ENCODE data around the gene C1orf115.
"Not testable (repeated sequence)": the region's sequence is repeated elsewhere in the genome, so short reads cannot be mapped to it uniquely, and the experiment has no call there.

The C1orf115 gene

DNA sequence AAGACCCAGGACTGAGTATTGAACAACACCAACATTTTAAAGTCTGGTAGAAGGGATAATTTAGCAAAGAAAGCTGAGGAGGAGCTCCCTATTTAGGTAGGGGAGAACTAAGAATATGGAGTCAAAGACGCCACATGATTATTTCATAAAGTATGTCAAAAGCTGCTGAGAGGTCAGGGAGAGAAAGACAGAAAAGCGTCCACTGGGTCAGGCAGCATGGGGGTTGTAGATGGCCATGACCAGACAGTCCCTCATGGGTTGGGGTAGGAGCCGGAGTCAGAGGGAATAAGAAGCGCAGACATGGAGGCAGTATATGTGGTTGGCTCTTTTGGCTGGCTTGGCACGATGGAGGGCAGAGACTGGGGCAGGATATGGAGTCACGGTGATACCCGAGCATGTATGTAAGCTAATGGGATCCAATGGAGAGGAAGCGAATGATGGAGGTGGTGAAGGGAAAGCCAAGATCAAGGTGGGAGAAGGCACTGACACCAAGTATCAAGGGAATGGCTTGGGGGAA is 4.8 kb downstream of the C1orf115 start:
- DNase-seq: no peak

DNA sequence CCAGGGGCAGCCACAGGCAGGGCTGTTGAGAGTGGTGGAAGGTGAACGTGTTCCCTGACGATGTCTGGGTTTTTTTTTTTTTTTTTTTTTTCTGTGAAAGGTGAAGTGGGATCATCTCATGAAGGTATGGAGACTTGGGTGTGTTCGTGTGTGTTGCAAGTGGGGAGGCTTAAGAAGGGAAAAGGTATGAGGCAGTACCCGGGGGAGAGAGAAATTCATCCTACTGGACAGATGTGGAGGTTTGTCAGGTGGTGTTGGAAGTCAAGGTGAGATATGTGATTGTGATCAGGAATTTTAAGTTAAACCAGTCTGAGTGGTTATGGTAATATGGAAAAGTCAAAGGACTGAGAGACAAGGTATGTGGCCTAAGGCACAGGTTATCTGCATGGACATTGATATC is 5.3 kb downstream of the C1orf115 start:
- DNase-seq: no peak

- DNase-seq: no peak
Observed at GRCh38 chr1:220696226-220696862, 6.2 kb downstream of the C1orf115 start.

GRCh38 chr1:220696863-220697231 is 6.7 kb downstream of the C1orf115 start:
- DNase-seq: no peak

DNA sequence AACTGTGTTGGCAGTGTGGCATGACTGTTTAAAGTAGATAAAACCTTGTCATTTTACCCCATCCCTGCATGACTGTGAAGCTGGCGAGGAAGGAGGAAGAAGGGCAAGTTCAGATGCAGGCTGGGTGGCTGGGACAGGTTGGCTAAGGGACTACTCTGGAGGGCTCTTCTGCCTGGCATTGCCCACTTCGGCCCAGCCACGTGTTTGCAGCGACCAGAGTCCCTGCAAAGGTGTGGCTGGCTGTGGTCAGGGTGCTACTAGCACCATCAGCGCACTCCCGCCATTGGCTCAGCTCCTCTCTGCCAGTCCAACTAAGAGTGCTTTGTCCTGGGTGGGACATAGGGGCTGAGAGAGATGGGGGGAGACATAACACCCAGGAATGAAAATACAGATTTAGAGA is 7.2 kb downstream of the C1orf115 start:
- DNase-seq: no peak

GRCh38 chr1:220698607-220699016 is 8.4 kb downstream of the C1orf115 start:
- no peak for DNase-seq

DNA sequence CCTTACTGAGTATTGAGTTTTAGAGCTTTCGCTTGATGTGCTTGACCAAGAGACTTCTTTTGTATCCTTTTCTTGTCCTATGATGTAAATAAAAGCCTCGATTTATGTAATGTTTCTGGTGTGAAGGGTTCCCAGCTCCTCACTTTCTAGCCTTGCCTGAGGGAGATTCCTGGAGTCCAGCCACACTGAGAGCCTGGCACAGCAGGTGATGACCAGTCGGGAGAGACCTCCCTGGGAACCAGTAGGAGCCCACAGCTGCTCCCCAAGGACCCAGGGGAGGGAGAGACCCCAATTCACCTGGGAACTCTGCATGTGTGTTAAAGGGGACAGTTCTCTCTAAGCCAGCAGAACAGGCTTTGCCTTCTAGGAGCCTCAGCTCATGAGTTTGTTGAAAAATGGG is 8.9 kb downstream of the C1orf115 start:
- DNase-seq: no peak

- no peak for DNase-seq
Observed at GRCh38 chr1:220700556-220701179, 10.5 kb downstream of the C1orf115 start.

- DNase-seq: no peak
Observed at GRCh38 chr1:220701974-220702373, 11.8 kb downstream of the C1orf115 start.

DNA sequence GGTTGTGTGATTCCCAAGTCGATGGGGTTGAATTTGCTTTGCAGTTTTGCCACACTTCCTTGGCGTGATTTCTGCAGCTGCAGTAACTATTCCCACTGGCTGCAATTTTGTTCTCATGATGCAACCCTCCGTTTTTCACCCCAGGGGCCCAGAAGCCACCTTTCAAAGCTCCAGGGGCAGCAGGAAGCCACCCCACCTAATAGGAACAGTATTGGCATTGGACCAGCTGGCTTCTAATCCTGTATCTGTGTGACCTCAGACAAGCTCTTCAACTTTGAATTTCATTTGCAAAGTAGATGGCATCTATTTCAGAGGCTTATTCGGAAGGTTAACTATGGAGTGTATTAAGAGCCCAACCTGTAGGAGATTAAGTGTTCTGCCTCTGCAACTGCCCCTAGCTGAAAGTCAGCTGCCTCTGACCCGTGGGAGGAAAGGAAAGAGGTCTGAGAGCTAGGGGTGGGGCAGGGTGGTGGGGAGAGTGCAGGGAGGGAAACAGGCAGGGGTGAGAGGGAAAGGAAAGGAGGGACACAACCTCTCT is 12.6 kb downstream of the C1orf115 start:
- no peak for DNase-seq

- no peak for DNase-seq
Observed at GRCh38 chr1:220703305-220703704, 13.1 kb downstream of the C1orf115 start.

GRCh38 chr1:220705782-220706181 is 15.6 kb downstream of the C1orf115 start:
- no peak for DNase-seq

DNA sequence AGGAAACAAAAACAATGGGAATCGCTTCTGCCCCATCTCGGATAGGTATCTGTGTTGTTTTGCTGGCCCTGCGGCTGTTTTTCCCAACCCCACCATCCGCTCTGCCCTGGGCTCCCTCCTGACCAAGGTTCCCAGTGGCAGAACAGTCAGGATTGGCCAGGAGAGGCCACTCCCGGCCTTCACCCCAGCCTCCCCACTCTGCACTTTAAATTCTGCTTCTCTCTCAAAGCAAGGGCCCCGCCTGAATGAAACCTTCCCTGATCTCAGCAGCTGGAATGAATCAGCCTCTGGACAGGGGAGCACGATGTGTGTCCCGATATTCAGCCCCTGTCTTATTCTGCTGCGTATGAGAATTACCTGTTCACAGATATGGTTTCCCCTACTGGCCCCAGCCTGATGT is 16.3 kb downstream of the C1orf115 start:
- no peak for DNase-seq

GRCh38 chr1:220707160-220707559 is 17.0 kb downstream of the C1orf115 start:
- no peak for DNase-seq

DNA sequence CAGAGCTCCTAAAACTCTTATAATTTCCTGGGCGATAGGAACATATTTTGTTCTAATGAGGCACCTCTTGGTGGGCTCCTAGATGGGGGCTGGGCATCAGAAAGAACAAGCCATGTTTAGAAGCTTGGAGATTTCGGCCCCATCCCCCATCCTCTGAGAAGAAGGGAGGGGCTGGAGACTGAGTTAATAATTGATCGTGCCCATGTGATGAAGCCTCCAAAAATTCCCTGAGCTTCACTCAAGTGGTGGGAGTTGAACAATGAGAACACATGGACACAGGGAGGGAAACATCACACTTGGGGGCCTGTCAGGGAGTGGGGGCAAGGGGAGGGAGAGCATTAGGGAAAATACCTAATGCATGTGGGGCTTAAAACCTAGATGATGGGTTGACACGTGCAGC is 18.1 kb downstream of the C1orf115 start:
- no peak for DNase-seq

DNA sequence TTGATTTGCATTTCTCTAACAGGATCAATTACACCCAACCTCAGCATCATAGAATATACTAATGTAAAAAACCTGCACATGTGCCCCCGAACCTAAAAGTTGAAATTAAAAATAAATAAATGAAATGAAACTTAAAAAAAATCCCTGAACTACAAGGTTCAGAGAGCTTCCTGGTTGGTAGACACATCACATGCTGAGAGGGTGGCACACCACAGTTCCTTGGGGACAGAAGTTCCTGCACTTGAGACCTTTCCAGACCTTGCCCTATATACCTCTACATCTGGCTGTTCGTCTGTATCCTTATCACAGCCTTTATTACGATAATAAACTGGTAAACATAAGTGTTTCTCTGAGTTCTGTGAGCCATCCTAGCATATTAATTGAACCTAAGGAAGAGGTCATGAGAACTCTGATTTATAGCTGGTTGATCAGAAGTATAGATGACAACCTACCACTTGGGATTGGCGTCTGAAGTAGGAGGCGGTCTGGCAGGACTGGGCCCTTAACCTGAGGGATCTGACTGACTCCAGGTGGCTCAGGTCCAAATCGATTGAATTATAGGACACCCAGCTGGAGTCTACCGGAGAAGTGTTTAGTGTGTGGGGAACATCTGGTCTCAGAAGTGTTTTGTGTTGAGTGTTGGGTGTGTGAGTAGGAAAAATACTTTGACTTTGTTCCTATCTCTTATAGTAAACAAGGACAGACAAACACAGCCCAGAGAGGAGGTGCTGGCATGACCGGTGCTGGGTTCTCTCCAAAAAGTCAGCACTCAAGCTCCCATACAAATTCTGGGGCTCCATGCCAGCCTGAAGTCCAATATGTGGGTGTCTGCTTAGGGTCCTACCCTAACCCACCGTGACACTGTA is 19.0 kb downstream of the C1orf115 start:
- DNase-seq: no peak

GRCh38 chr1:220710333-220710732 is 20.2 kb downstream of the C1orf115 start:
- DNase-seq: no peak

GRCh38 chr1:220711056-220711809 is 21.1 kb downstream of the C1orf115 start:
- no peak for DNase-seq

DNA sequence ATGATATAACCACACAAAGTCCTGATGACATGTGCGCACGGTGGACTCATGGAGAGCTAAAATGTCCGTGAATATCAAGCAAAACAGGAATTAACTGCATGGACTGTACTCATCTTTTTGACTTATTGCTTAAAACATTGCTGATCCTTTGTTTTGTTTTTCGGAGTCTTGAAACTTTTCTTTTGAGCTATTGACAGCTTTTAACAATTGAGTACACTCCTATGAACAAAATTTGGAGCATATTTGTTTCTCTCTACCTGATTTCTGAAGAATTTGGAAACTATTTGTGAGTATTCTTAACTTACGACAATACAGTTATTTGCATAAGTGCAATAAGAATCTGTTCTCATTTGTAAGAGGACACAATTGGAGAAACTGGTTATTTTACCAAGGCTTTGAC is 25.8 kb downstream of the C1orf115 start:
- DNase-seq: not testable (repeated sequence)

DNA sequence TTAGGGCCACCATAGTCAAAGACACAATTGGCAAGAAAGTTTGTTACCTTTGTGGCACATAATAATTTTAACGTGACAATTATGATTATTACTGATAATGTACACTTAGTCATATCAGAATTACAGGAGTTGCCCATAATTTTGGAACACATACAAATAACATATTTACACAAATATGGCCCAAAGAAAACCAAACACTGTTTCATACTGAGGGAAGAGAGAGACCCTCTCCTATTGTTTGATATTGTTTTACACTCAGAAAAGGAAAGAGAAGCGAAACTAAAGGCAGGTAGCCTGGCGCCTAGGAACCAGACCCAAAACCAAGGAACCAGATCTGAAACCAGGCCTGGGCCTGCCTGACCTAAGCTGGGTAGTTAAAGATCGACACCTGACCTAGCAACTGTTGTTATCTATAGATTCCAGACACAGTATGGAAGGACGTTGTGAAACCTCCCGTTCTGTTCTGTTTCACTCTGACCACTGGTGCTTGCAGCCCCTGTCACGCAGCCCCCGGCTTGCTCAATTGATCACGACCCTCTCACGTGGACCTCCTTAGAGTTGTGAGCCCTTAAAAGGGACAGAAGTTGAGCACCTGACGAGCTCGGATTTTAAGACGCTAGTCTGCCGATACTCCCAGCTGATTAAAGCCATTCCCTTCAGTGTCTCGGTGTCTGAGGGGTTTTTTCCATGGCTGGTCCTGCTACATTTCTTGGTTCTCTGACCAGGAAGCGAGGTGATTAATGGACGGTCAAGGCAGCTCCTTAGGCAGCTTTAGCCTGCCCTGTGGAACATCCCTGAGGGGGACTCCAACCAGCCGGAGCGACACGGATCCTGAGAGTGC is 27.9 kb downstream of the C1orf115 start:
- DNase-seq: no peak

GRCh38 chr1:220721266-220721665 is 31.1 kb downstream of the C1orf115 start:
- DNase-seq: not testable (repeated sequence)

GRCh38 chr1:220726634-220727033 is 36.5 kb downstream of the C1orf115 start:
- DNase-seq: no peak
